ENCODE data around the gene ZNF804B. TPM values are rescaled to one million over a fixed set of nuclear protein-coding genes. Genes with fewer than 3 reads are reported as not detected.

ZNF804B gene
- total and polyA plus RNA-seq, 2 of the 4 experiments (the other 2 are of a cell fraction): not detected

DNA sequence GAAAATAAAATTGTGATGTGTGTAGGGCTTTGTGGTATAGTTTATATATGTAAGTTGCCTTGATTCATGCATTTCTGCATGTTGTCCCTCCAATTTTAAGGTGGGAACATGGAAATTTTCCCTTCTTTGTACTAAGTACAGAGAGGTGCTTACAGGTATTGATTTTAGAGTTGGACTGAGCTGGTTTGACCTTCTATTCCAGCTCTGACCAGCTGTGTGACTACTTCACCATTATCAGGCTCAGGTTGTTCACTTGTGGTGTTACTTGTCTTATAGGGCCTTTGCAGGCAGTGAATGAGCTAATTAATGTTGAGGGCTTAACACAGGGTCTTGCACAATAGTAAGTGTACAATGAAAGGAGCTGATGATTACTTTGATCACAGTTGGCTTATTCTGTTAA, 16.3 kb downstream of the ZNF804B start:
- dilution Hi-C loops (cut with HindIII; ENCODE audit: low sequenced_read_pairs, unreplicated experiment) (no loop called here), in situ Hi-C loops (cut with MboI; ENCODE audit: low sequenced_read_pairs) (loop anchor here (25.0 kb wide), 2 partner anchors 1311 to 1536 kb away; partner anchors contain the start of gene FAM237B), intact Hi-C loops (cut with micrococcal nuclease) (no loop called here)
- Histone ChIP-seq H3K79me1 (ENCODE audit: low read depth in 1 of 2, low read length in 2 of 2) (no peaks in the 10 kb centered on the region), H2BK5ac (ENCODE audit: low read depth, low read length, poor library complexity, severe bottlenecking) (no peak overlapping the region), H3K4me1 (ENCODE audit: control insufficient read depth, insufficient read depth, low read length) (no peaks in the 10 kb centered on the region), H2BK20ac (ENCODE audit: low read depth, low read length) (no peak overlapping the region), H4K5ac (ENCODE audit: low read depth, low read length) (no peak overlapping the region), H3K9ac (ENCODE audit: low read depth, low read length) (no peak overlapping the region), H2AFZ (replicated peaks; ENCODE audit: low read length, poor library complexity) (no peak overlapping the region), H4K8ac (ENCODE audit: low read depth in 2 of 2, low read length in 2 of 2) (no peak overlapping the region), H2AK9ac (replicated peaks; ENCODE audit: low read depth, low read length, poor library complexity) (no peak overlapping the region), H3K4me2 (ENCODE audit: low read depth, low read length) (no peak overlapping the region), H3K27ac (ENCODE audit: insufficient read depth, low read length) (no peak overlapping the region), H3K14ac (replicated peaks; ENCODE audit: low read depth, low read length) (no peak overlapping the region), H2BK120ac (ENCODE audit: low read depth, low read length) (no peak overlapping the region), H3K27me3 (ENCODE audit: control insufficient read depth, insufficient read depth, low read length) (no peaks in the 10 kb centered on the region), H3K23ac (ENCODE audit: low read depth, low read length) (no peak overlapping the region), H3K9me1 (ENCODE audit: insufficient read depth, low read length) (no peaks in the 10 kb centered on the region), H3K56ac (ENCODE audit: extremely low read depth, insufficient read depth, low read length) (no peak overlapping the region), H3K4me3 (ENCODE audit: insufficient read depth, low read depth, low read length) (no peak overlapping the region), H3K4ac (ENCODE audit: low read depth, low read length) (no peak overlapping the region), H4K91ac (ENCODE audit: insufficient read depth, low read depth, low read length) (no peak overlapping the region), H2BK15ac (ENCODE audit: low read depth, low read length) (no peak overlapping the region), H3K36me3 (ENCODE audit: control insufficient read depth, insufficient read depth, low read length) (no peaks in the 10 kb centered on the region), H3K18ac (ENCODE audit: low read depth, low read length) (no peak overlapping the region), H2AK5ac (ENCODE audit: low read depth, low read length) (no peak overlapping the region), H4K20me1 (ENCODE audit: insufficient read depth, low read length) (no peaks in the 10 kb centered on the region), H3K9me3 (ENCODE audit: control insufficient read depth, insufficient read depth, low read length) (peaks cover 6% of the 10 kb centered on the region)
- ChIA-PET CTCF (no interaction called here), POLR2A (ENCODE audit: unreplicated experiment) (no interaction called here)
- TF ChIP-seq SMC3 (IDR thresholded peaks at IDR 0.05; ENCODE audit: low read depth, low read length) (no peak), CEBPB (IDR thresholded peaks at IDR 0.05; ENCODE audit: low read depth, low read length) (peak; percentile 46)
- DNase-seq (no peak), ATAC-seq (ENCODE audit: low read depth) (no peak)
- BruUV-seq (replicated peaks): no TSS peak
